NCI-H345 treated with DMSO at 0.1 percent for 48 hours (cell line): ENCODE results near the gene FTCDNL1.

Experiments
- DNase-seq: peaks from one replicate; lab custom pipeline; 2025; ENCODE audit not compliant: unreplicated experiment; lab: John Stamatoyannopoulos, UW

Gene FTCDNL1

DNA sequence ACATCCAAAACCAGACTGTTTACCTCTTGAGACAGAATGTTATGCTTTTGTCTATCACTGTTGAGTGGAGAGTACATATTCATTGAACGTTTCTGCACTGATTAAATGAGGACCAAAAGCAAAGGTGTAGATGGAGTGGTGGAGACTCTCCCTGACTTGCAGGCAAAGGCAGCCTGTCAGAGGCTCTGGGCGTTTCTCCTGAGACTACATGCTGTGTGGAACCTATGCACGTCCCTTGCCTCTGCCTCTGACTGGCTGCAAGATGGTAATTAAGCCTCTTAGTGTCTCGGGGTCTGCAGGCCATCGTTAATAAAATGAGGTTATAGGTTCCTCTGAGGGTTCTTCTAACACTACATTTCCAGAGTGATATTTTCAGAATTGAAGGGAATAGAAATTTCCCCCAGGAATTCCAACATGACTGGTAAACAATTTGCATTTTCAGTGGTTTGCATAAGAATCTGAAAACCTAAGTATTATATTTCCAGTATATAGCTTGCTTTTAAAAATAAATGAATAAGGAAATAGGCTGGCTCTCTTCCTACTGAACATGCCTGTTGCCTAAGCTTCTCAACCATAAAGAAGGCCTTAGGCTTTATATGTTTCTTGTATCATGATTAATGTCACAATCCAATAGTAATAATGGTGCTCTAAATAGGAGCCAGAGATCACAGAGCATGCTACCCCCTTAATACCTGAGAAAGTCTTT, 107.4 kb downstream of the FTCDNL1 start:
- no peak for DNase-seq

DNA sequence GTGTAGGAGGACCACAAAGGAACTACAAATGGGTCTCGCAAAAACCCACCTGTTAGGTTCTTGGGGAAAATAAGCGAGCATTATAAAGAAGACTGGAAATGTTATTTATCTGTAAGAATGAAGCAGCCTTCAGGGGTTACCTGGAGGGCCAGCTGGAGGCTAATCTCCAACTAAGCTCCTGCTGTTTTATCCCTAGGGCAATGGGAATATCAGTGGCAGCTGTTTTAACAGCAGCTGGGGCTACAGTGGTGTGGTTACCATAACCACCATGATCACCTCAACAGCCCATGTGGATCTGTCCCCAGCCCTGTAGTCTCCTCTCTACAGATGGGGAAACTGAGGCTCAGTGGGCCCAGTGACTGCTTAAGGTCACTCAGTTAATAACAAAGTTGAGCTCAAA, 108.1 kb downstream of the FTCDNL1 start:
- no peak for DNase-seq

DNA sequence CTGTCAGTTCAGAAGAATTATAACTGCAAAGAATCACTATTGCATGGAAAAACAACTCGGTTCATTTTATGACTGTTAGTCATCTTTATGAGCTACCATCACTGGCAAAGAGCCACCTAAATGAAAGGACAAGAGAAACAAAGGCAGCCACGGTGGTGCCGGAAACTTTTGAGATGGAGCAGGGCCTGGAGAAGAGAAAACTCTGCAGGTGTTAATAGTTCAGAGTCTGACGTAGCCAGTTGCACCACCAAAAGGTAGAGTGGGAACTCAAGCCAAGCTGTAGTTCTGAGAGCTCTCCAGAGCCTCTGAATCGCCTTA, 110.9 kb downstream of the FTCDNL1 start:
- DNase-seq, result no peak

DNA sequence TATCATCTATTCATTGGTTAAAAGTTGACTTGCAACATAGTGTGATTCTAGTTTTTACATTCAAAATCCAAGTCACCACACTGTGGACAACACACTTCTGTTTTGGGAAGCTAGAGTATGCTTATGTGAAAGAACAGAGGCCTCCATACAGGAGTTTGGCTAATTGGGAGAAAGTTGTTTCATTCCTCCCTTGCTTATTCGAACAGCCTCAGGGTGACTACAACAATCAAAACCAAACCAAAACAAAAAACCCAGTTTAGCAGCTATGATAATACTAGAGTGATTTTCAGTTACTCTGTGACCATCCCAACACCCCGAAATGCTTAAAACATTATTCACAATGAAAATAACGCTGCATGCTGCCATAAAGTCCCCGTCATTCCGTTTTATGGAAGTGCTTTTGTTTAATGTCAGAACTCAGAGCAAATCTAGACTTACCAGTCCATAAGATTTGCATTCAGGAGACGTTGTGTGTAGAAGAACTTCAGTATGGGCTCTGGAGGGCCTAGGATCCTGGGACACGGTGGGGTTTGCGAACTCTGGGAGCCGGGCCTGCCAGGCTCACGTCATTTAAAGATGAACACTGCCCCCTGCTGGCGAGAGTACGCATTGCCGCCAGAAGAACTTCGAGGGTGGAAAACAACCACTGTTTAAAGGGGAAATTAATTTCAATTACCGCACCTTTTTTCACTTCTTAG, 111.4 kb downstream of the FTCDNL1 start:
- peak; percentile 37 for DNase-seq

DNA sequence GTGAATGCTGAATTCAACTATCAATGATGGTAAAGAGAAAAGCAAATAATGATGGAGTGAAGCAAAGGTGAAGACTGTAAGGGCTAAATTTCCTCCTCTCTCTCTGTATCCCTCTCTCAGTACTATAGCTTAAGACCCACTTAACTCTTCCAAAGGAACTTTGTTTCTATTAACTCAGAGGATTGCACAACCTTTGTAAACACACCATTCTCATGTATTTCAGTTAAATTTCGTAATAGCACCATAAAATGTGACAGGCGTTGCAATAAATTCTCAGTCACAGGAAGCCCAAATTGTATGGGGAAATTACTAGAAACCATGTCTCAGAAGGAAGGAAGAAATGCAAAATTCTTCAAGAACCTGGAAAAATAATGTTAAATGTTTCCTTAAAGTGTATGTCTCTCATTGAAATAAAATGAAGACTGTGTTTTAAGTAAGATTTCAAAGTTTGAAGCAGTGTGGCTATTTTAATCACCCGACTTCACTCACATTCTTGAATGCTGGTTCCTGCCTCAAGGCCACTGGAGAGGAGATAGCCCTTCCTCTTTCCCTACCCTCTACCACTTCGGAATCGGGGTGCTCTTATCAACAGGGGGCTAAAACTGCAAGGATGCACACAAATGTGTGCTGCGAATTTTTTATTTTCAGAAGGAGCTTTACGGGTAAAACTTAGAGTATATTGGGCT, 112.1 kb downstream of the FTCDNL1 start:
- DNase-seq, result no peak

DNA sequence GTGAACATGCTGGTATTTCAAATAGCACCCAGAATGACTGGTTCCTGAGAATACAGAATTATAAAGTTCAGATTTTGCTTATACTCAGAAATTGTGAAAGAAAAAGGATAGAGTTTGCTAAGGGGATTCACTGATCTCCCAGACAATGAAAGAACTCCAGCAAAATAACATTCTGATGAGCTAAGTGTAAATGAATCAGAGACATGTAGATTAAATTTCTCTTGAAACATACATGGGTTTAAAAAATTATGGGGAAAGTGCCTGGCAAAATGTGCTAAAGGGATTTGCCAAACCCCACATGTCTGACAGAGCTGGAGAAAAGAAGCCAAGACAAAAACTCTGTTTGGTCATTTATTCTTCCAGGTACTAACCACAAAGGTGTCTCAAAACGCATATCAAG, 116.3 kb downstream of the FTCDNL1 start:
- no peak for DNase-seq

DNA sequence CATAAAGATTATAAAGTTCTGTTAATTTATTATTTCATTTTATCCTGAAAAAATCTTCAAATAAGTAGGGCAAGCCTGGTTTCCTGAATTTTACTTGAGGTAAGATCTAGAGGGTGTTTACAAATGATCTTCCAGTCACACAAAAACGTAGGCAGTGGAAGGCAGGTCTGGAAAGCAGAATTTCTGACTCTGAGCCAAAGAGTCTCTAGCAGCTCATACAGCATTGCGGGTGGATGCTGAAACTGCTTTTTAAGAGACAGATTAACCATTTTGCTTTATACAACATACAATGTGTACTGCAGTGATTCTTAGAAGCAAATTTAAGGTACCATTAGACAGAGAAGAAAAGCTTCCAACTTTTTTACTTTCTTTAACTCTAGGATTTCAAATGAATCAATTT, 117.0 kb downstream of the FTCDNL1 start:
- DNase-seq, result no peak

DNA sequence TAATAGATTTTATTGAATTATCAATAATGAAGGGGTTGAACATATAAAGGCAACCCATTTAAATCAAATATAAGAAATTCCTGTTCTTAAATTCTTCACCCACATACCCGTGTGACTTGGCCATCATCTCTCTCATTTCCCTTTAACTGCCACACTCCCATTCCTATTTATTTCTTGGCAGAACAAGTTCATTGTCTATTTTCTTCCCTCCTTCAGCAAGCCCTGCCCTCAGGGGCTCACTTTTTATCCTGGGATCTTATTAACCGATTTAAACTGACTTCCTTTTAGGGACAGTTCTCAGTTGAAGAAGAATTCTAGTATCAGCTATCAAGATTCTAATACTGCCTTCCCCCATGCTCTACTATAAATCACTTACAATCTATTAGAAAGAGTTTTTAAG, 123.2 kb downstream of the FTCDNL1 start:
- DNase-seq, result no peak

DNA sequence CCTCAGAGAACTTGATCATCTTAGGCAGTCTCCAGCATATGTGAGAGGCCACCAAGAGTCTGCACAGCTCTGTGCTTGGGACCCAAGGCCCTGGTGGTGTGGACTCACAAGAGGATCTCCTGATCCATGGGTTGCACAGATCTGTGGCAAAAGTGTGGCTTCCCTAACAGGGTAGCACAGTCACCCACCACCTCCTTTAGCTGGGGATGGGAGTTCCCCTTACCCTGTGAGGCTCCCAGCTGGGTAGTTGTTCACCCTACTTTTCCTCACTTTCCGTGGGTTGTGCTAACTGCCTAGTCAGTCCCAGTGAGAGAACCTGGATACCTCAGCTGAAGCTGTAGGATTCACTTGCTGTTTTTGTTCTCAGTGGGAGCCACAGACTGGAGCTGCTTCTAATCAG, 123.7 kb downstream of the FTCDNL1 start:
- no peak for DNase-seq

DNA sequence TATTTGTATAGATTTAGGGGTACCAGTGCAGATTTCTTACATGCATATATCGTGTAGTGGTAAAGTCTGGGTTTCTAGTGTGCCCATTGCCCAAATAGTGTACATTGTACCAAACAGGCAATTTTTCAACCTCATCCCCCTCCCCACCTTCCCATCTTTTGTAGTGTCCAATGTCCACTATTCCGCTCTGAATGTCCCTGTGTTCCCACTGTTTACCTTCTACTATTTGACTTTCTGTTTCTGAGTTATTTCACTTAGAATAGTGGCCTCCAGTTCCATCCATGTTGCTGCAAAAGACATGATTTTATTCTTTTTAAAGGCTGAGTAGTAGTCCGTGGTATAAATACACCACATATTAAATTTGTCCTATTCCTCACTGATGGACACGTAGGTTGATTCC, 132.9 kb downstream of the FTCDNL1 start:
- no peak for DNase-seq

DNA sequence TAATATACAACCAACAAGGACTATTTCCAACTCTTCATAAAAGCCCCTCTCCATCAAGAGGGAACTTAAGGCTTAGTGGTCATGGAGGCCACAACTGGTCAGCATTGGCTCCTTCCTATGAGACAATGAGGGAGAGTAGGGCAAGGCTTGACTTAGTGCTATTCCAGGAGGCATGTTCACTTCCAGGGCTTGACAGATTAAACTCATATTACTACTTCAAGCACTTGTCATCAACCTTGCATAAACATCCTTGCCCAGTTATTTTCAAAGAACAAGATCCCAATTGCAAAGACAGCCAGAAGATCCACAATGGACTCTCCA, 133.4 kb downstream of the FTCDNL1 start:
- DNase-seq, result no peak

DNA sequence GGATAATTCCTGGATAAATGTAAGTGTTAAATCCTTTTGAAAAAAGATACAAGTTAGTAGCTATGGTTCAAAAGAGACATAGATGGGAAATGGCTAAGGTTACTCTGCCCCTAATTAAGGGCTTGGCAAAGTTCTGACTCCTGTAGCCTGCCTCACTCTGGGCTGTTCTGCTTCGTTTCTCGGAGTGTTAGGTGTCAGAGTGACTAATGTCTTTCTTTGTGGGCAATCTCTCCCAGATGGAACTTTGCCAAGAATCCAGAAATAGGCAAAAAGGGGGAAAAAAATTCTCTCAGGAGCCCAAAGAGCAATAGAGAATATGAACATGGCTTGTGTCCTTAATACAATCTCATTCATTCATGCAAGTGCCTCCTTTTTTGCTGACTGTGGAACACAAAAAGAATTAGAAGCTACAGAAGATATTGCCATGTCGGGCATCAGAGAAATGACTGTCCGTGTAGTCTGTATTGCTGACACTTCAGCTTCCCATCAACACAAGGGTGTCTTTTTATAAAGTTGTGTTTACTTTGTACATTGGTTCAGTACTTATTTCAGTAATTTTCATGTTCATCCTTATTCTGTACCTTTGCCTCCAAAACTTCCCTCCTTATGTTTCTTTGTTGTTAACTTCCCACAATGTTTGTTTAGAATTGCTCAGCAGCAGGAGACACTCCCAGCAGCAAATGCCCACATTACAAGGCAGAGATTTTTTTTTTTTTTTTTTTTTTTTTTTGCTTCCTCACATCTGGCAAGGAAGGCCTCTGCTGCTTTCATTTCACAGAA, 134.0 kb downstream of the FTCDNL1 start:
- DNase-seq, result peak; percentile 56

DNA sequence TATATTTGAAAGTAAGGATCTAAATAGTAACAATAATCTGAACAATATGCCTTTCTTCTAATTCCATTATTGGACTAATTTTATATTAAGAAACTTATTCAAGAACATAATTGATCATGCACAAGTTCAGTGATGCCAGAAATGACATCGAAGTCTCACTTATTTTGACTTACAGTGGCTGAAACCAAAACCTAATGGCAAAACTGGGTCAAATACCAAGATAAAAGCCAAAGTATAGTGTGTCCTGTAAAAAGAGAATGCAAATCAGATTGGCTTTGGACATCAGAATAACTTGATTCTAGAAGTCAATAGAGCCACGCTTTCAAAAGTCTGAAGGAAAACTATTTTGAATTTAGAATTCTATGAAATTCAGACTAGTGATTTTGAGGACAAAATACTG, 137.2 kb downstream of the FTCDNL1 start:
- DNase-seq, result no peak

DNA sequence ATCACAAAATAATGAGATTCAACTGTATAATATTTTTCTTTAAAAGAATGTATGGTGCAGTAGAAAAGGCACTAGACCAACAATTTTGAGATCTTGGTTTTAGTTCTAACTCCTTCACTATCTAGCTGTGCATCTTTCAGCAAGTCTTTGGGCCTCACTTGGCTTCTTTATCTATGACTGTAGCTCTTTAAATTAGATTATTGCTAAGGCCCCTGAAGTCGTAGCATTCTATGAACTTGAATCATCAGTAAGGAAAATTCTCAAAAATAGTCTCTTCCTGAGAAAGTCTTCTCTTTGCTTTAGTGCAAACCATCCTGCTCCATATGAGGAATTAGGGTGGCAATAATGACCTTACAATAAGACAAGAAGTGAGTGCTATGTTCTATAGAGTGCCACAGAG, 140.4 kb downstream of the FTCDNL1 start:
- DNase-seq, result no peak
